HG03442 (cell line): ENCODE data around the gene KRTAP10-3.

ENCODE experiments used
- ATAC-seq: cut with Tn5 transposase; IDR thresholded peaks from one replicate; pipeline ENCODE4 v1.9.1; 2021; ENCODE audit warnings: mild to moderate bottlenecking, moderate library complexity; ENCODE audit not compliant: unreplicated experiment

Gene KRTAP10-3

DNA sequence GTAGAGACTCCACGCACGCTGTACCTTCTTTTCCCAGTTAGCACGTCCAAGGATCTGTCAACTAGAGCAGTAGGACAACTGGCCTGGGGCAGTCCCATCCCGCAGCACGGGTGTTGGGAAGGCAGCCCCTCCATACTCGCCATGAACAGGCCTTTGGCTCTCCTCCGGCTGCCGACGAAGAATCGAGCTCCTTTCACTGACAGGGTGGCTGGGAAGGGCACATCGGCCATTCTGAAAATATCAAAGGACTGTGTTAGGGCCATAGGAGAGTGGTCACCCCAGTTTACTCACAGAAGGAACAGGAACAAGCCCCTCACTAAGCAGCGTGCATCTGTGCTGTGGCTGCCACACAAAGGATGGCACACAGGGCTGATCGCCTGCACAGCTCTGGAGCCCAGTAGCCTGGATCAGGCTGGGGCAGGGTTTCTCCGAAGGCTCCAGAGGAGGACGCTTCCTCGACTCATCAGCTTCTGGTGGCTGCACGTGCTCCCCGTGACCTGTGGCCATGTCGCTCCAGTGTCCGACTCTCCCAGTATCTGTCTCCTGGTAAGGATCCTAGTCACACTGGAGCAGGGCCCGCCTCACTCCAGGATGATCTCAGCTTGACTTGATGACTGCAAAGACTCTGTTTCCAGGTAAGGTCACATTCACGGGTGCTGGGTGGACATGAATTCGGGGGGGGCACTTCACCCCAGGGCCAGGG, 27.5 kb downstream of the KRTAP10-3 start:
- no peak for ATAC-seq

DNA sequence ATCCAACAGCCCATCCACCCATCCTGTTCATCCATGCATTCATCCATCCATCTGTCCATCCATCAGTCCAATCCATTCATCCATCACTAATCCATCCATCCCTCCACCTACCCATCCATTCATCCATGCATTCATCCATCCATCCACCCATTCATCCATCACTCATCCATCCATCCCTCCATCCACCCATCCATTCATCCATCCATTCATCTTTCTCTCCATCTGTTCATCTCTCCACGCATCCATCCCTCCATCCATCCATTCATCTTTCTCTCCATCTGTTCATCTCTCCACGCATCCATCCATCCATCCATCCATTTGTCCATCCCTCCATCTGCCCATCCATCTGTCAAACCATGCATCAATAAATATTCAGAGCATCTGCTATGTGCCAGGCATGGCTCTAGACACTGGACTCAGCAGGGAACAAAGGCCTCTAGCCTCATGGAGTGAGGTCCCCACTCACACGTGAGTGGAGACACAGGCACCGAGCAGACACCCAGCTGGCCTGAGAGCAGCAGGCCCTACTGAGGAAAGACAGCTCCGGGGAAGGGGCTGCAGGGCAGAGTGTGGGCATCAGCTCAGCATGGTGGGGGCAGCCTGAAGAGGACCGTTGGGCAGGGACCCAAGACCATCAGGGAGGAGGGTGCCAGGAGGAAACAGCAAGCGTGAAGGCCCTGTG, 28.2 kb downstream of the KRTAP10-3 start:
- no peak for ATAC-seq

DNA sequence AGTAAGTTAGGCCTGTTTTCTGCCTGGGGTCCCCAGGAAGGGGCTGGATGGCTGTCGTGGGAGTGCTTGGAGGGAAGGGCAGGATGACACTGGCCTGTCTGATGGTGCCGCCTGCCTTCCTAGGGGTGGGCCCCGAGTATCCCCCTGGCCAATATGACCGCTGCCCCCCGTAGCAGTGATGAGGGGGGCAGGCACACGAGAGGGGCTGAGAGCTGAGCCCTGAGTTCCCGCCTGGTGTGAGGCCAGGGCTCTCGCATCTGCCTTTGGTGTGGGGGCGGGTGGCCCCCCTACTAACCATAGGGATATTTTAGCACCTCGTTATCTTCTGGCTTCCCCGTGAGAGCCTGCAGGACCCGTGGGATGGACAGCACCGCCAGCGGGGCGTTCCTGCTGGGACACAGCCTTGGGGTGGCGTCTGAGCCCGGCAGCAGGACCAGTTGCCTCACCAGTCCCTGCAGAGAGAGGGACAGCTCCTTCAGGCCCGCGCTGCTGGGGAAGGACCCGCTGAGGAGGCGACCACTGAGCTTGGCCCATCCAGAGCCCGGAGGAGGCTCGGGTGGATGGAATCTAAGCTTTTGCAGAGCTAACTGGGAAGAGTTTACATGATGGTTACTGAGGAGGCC, 29.0 kb downstream of the KRTAP10-3 start:
- ATAC-seq, result no peak

DNA sequence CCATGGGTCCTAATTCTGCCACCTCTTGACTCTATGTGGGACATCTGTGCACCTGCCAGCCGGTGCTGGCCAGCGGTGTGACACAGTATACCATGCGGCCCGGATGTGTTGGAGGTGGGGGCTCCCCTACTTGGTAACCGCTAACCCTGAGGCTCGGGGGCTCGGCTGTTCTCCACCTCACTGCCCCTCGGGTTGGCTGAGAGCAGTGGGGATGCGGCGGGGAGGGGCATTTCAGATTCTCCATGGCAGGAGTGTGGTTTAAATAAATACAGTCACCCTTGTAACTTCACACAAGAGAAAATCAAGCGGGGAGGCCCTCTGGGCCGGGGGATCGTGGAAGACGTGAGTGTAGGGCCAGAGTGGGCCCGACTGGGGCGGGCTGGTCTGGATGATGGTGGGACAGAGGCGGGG, 29.6 kb downstream of the KRTAP10-3 start:
- no peak for ATAC-seq

DNA sequence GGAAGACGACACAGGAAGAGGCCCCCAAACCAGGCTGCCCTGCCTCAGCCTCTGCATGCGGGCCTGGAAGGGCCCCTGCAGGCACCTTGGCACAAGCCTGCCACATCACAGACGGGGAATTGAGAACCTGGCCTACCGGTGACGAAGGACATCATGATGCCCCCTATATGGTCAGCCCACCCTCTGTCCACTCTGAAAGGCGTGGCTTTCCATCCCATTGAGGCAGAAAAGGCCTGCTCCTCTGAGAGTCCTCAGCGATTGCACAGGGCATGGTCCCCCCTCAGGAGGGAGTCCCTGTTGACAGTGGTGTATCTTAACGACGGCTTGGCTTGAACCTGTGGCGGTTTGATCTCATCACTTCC, 30.0 kb downstream of the KRTAP10-3 start:
- ATAC-seq, result no peak

DNA sequence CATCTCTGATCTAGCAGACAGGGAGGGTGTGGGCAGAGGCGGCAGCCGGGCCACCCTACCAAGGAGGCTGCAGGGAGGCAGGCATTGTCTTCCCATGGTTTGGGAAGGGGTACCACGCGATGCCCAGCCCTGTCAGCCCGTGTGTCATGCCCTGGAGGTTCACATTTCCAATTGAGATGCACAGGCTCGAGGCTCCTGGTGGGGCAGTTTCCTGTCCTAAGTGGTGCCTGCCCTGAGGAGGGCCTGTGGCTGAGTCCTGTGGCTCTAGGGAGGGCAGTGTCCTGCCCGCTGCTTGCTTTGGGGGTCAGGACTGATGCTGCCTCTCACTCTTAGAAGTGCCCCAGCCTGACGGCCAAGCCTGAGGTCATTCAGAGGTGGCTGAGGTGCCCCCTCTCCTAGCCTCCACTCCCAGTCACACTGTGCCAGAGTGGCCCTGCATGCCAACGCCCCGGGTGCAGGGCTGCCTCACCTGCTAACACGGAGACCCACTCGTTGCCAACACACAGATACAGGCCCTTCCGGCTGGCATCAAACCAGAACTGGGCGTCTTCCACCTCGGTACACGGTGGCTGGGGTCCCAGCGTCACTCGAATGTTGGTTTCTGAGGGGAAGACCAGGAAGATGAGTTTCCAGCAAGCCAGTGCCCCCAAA, 30.5 kb downstream of the KRTAP10-3 start:
- ATAC-seq, result no peak

DNA sequence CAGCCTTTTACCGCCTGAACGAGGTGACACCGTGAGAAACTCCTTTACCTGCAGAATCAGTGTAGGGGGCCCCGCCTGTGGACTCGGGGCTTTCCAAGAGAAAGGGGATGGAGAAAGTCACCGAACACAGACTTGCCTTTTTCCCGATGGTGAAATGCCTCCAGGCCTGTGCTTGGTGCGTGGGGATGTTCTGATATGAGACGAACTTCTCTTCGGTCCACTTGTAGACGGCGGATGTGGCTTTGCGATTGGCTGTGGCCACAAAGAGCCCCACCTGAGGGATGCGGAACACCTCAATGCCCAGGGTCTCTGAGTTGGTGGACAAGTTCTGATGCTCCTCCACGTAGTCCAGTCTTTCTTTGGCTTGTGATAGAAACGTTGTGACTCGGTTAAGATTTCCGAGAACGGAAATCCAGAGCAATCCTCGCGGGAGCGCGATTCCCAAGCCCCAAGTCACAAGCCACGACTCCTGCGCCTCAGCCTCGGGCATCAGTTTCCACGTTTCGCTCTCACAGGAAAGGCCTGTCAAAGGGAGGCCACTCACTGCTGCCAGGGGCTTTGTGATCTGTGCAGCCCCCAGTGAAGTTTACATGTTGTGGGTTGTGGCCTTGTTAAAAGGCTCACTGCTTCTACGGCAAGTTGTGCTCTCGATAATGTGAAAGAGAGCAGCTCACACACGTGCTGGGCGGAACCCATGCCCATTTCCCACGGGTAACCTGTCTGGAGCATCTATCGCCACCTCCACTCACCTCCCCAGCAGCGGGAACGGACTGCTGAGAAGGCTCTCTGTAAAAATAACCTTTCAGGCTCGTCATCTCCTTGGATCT, 31.2 kb downstream of the KRTAP10-3 start:
- no peak for ATAC-seq

DNA sequence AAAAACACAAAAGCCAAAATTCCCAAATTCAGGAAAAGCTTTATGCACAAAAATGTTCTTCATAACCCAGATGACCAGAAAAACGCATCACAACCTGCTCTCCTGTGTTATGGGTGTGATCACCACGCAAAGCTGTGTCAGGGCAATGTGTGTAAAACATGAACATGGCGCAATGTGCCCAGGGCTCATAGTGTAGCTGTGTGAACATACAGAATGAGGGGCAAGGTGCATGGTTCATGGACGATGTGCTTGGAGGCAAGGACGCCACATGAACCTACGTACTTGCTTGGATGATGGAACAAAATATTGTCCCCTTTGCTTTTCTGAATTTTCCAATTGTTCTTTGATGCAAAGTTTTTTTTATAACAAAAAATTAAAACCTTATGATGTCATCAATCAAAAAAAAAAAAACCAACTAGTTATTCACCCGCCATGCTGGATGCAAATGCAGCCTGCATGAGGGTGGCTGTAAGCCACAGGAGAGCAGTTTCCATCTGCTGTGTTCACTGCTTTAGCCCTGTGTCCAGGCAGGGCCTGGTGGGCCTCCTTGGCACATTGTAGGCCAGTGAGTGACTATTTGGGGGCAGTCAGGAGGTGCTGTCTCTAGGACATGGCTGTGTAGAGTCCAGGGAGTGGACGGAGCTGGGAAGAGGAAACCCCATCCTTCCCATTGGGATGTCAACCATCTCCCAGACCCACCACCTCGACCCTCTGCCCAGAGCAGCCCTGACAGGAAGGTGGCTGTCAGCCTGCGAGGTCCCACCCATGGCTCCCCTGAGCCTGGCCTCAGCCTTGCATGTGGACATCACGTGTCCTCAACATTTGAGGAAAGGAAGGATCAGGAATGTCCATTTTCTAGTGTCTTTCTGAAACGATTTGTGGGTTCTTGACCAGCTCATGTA, 32.2 kb downstream of the KRTAP10-3 start:
- no peak for ATAC-seq

DNA sequence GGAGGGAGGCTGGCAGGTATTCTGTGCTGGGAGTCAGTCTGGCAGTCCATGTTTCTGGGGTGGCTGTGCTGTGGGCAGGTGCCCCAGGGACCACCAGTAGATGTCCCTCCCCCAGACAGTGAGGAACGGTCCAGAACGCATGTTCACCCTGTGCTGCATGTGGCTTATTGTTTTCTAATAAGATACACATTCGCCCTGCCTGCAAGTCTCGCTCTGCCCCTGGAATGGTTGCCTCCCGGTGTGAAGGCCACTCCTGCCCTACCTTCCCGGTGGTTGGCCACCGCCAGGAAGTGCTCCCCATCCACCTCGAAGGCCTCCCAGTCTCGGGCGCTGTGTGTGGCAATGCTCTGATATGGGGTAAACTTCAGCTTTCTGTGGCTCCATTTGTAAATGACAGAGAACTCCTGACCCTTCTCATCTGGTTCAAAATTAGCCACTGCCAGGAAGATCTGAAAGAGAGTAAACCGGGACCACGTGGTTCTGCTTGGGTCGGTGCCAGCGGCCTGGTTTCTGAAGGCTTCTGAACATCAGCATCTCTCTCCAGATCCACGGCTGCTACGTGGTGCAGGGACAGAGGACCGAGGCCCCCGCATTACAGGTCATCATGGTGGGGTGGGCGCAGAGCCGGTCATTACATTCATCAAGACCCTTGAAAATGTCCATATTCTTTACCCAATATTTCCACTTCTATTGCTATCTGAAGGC, 33.1 kb downstream of the KRTAP10-3 start:
- ATAC-seq, result no peak

DNA sequence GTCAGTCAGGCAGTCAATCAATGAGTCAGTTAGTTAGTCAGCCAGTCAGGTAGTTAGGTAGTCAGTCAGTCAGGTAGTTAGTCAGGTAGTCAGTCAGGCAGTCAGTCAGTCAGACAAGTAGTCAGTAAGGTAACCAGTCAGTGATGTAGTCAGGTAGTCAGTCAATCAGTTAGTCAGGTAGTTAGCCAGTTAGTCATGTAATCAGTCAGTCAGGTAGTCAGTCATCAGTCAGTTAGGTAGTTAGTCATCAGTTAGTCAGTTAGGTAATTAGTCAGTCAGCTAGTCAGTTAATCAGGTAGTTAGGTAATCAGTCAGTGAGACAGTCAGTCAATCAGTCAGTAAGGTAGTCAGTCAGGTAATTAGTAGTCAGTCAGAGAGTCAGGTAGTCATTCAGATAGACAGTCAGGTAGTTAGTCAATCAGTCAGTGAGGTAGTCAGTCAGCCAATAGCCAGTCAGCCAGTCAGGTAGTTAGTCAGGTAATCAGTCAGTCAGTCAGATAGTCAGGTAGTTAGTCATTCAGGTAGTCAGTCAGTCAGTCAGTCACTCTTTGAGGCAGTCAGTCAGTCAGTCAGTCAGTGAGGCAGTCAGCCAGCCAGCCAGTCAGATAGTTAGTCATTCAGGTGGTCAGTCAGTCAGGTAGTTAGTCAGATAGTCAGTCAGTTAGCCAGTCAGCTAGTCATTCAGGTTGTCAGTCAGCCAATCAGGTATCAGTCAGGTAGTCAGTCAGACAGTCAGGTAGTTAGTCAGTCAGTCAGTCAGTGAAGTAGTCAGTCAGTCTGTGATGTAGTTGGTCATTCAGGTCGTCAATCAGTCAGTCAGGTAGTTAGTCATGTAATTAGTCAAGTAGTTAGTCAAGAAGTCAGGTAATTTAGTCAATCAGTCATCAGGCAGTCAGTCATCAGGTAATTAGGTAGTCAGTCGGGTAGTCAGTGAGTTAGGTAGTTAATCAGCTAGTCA, 33.9 kb downstream of the KRTAP10-3 start:
- no peak for ATAC-seq

DNA sequence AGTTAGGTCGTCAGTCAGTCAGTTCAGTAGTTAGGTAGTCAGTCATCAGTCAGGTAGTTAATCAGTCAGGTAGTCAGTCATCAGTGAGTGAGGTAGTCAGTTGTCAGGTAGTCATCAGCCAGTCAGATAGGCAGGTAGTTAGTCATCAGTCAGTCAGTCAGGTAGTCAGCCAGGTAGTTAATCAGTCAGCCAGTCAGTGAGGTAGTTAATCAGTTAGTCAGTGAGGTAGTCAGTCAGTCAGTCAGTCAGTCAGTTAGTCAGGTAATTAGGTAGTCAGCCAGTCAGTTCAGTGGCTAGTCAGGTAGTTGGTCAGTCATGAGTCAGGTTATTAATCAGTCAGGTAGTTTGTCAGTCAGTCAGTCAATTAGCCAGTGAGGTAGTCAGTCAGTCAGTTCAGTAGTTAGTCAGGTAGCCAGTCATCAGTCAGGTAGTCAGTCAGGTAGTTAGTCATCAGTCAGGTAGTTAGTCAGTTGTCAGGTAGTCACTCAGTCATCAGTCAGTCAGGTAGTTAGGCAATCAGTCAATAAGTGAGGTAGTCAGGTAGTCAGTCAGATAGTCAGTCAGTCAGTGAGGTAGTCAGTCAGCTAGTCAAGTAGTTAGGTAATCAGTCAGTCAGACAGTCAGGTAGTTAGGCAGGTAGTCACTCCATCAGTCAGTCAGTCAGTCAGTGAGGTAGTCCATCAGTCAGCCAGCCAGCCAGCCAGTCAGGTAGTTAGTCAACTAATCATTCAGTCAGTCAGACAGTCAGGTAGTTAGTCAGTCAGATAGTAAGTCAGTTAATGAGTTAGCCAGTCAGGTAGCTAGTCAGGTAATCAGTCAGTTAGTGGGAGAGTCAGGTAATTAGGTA, 34.8 kb downstream of the KRTAP10-3 start:
- no peak for ATAC-seq

DNA sequence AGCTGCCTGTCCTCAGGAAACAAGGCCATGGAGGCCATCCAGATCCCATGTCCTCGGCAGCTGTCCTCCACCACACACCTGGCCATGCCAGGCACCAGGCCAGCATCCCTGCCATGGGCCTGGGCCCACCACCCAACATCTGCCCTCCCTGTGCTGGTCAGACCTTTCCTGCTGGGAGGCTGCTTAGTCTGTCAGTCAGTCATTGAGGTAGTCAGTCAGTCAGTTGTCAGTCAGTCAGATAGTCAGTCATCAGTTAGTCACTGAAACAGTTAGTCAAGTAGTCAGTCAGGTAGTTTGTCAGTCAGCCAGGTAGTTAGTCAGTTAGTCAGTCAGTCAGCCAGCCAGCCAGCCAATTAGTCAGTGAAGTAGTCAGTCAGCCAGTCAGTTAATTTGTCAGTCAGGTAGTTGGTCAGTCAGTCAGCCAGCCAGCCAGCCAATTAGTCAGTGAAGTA, 35.8 kb downstream of the KRTAP10-3 start:
- no peak for ATAC-seq

DNA sequence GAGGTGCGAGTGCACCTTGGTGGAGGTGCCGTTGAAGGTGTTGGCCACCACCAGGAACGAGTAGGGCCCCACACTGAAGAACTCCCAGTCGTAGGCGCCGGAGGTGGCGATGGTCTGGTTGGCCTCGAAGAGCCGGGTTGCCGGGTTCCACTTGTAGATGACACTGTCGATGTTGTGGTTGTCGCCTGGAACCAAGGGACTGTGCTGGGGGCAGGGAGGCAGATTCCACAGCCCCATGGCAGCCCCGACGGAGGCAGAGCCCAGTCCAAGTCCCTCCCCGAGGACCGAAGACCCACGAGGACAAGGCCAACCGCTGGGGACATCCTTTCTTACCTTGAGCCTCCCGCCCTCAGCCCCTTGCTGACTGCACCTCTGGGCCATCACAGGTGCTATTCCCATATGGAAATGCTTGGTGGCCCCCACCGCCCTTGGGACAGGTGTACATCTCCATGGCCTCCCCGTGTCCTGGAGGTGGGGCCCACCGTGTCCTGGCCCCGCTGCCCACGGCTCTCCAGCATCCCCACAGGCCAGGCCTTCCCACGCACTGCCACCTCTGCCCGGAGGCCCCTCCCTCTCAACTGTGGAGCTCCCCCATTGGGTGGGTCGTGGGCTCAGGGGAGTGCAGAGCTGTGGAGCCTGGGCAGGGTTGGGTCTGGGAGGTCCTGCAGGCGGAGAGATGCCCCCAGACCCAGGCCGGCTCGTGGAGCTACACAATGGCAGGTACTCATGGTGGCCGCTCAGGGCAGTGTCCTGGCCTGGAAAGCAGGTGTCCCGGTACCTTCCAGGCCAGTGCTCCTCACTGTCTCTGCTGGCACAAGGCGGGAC, 36.5 kb downstream of the KRTAP10-3 start:
- no peak for ATAC-seq

DNA sequence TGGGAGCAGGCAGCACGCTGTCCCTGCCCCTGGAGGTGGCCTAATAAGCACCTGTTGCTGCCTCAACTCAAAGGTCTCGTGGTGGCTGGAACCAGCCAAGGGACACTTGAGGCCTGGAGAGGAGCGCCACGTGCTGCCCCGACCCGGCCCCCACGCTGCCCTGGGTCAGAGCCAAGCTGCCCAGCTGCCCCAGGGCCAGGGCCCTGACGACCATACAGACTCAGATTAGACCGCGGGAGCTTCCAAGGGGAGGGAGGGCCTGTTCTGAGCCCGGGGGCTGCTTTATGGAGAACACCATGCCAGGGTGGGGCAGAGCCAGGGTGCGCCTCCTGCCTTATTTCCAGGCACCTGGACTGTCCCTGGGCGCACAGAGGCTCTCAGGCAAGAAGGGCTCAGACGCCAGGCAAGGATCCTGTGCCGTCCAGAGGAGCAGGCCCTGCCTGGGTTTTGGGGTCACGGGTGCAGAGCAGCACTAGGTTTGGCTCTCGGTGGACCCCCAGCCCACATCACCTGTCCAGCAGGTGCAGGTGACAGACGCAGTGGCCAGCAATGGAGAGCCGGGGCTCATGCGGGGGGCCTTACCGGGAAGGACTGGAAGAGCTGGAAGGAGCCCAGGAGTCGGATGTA, 37.2 kb downstream of the KRTAP10-3 start:
- ATAC-seq, result no peak

DNA sequence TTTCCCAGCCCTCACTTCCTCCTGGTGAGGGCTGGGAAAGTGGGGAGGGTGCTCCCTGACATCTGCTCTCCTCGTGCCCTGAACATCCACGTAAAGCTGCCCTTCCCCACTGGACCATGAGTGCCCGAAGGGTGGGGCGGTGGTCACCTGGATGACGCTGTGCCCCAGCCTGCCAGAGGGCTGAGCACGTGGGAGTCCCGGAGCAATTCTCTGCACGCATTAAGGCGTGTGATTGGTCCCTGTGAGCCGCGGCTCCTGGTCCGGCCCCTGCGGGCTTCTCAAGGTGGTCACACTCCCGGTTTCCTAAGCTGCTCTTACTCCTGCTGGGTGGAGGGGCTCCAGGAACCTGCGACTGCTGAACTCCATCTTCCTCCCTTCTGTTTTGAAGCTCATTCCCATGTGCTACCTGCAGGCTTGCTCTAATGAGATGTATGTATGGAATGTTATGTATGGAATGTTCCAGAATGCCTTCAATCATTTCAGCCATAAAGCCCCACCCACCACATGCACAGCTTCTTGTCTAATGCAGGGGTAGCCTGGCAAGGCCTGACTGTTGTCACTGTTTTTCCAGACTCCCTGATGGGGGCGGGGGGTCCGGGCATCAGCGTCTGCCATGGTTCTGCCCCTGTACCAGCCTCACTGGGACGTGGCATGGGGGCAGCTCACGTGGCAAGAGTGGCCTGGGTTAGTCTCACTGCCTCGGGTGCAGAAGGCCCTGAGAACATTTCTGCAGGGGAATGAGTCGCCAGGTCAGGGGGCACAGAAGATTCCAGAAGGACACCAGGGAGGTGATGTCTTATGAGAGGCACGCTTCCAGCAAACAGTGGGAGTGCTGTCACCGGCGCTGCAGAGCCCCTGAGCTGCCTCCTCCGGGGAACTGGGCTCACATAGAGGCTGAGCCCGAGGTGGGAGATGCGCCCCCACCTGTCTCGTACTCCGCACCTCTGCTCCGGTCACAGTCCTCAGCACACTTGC, 38.0 kb downstream of the KRTAP10-3 start:
- no peak for ATAC-seq
